PC-3 (cell line): ENCODE results near the gene DEK. TPM values are rescaled to one million over a fixed set of nuclear protein-coding genes. Genes with fewer than 3 reads are reported as not detected.
A peak's percentile ranks its signal among the peaks of the same experiment; 100 is the strongest.

ENCODE experiments used
- ATAC-seq: fragments of 200-7000 bp; cut with Tn5 transposase; 2 replicates; pipeline ENCODE4 v1.9.1; 2020; ENCODE audit warnings: mild to moderate bottlenecking, moderate library complexity
- BruUV-seq: library from RNA; stranded (reverse); fragments of 400-500 nt; replicated peaks from 2 replicates; lab custom pipeline; 2021; lab: Mats Ljungman, UMichigan
- CTCF ChIA-PET: fragments of 300-600 bp; sonication (Branson Sonifier 250); formaldehyde crosslinking; loops from one replicate; lab custom pipeline; 2022; ENCODE audit warnings: antibody characterized with exemption; lab: Charles Lee
- POLR2A ChIA-PET: fragments of 300-600 bp; sonication (Branson Sonifier 250); formaldehyde crosslinking; loops from one replicate; lab custom pipeline; 2022; ENCODE audit warnings: antibody characterized with exemption; ENCODE audit not compliant: unreplicated experiment; lab: Charles Lee
- DNase-seq: peaks from one replicate; pipeline ENCODE4 v3.0.0-alpha.2; 2015
- H2AFZ ChIP-seq: fragments of 300-600 bp; sonication (generic); 2 replicates; pipeline ENCODE4 v1.6.0; 2016; ENCODE audit warnings: antibody characterized with exemption, low read length
- H3F3A ChIP-seq: fragments of 300-600 bp; sonication (generic); one replicate; pipeline ENCODE4 v1.6.0; 2017; ENCODE audit warnings: antibody characterized with exemption, low read length, control low read depth, mild to moderate bottlenecking; ENCODE audit not compliant: unreplicated experiment
- H3K27ac ChIP-seq: fragments of 300-600 bp; sonication (generic); 2 replicates; pipeline ENCODE4 v1.5.1; 2016; ENCODE audit warnings: mild to moderate bottlenecking, low read length
- H3K27me3 ChIP-seq: fragments of 300-600 bp; sonication (generic); 2 replicates; pipeline ENCODE4 v1.6.1; 2016; ENCODE audit warnings: low read length, mixed read lengths
- H3K36me3 ChIP-seq: fragments of 300-600 bp; sonication (generic); 2 replicates; pipeline ENCODE4 v1.6.1; 2016; ENCODE audit warnings: low read depth, mixed run types, low read length, mixed read lengths
- H3K4me1 ChIP-seq: fragments of 300-600 bp; sonication (generic); 2 replicates; pipeline ENCODE4 v1.5.1; 2016; ENCODE audit warnings: low read length; ENCODE audit not compliant: insufficient read depth
- H3K4me2 ChIP-seq: fragments of 300-600 bp; sonication (generic); 2 replicates; pipeline ENCODE4 v1.6.0; 2016; ENCODE audit warnings: low read length
- H3K4me3 ChIP-seq: fragments of 300-600 bp; sonication (generic); 2 replicates; pipeline ENCODE4 v1.5.1; 2016; ENCODE audit warnings: mild to moderate bottlenecking, low read length, mixed read lengths
- H3K79me2 ChIP-seq: fragments of 300-600 bp; sonication (generic); 2 replicates; pipeline ENCODE4 v1.6.1; 2017; ENCODE audit warnings: low read length, mixed read lengths
- H3K9ac ChIP-seq: fragments of 300-600 bp; sonication (generic); 2 replicates; pipeline ENCODE4 v1.6.0; 2016; ENCODE audit warnings: mild to moderate bottlenecking, low read length
- H3K9me2 ChIP-seq: fragments of 300-600 bp; sonication (generic); replicated peaks from 2 replicates; pipeline ENCODE4 v1.6.1; 2016; ENCODE audit warnings: mixed run types, low read length, mixed read lengths
- H3K9me3 ChIP-seq: fragments of 300-600 bp; sonication (generic); 2 replicates; pipeline ENCODE4 v1.6.1; 2016; ENCODE audit warnings: low read length, mixed read lengths
- H4K20me1 ChIP-seq: fragments of 300-600 bp; sonication (generic); 2 replicates; pipeline ENCODE4 v1.6.1; 2016; ENCODE audit warnings: low read length, mixed read lengths
- EZH2 ChIP-seq: fragments of 300-600 bp; sonication (generic); IDR thresholded peaks from one replicate; pipeline ENCODE4 v1.6.1; 2017; ENCODE audit warnings: antibody characterized with exemption, mild to moderate bottlenecking, low read length; ENCODE audit not compliant: unreplicated experiment
- EZH2phosphoT487 ChIP-seq: fragments of 300-600 bp; sonication (generic); IDR thresholded peaks from 2 replicates; pipeline ENCODE4 v1.6.1; 2018; ENCODE audit warnings: mild to moderate bottlenecking, antibody characterized with exemption, low read length, borderline replicate concordance
- intact Hi-C: fragments of 100-400 bp; cut with micrococcal nuclease; formaldehyde crosslinking; loops from 2 replicates; pipeline ENCODE4 v1.9.0; 2023
- total RNA-seq: library from RNA; depleted of rRNA; stranded (reverse); fragments of >200 nt; gene quantifications from 2 replicates; pipeline ENCODE4 v1.2.3, GENCODE V29; 2014
- TF ChIP-seq, protein P1 (sequence below): fragments of 300-600 bp; sonication (generic); conservative IDR thresholded peaks from 2 replicates; pipeline ENCODE4 v1.5.1; 2017; ENCODE audit warnings: antibody characterized with exemption, low read depth, mild to moderate bottlenecking, low read length

Gene DEK
- total RNA-seq, 1 experiment from 2014 or later: 155 TPM

DNA sequence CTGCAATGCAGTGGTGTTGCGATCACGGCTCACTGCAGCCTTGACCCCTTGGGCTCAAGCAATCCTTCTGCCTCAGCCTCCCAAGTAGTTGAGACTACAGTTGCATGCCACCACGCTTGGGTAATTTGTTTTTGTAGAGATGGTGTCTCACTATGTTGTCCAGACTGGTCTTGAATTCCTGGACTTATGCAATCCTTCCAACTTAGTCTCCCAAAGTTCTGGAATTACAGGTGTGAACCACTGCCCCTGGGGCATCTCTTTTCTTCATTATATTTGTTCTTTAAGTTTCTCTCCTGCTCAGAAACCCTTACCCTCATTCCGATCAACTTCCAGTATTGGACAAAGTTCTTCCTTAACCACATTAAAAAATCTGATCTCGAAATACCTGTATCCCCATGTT is 44.7 kb upstream of the DEK start:
- no peak overlapping the region for H2AFZ ChIP-seq
- no peaks in the 10 kb centered on the region for H4K20me1 ChIP-seq
- H3K9me3 ChIP-seq: no peaks in the 10 kb centered on the region
- H3F3A ChIP-seq: no peaks in the 10 kb centered on the region
- DNase-seq (no peak), ATAC-seq (no peak)
- no peak overlapping the region for H3K27ac ChIP-seq
- no TSS peak for BruUV-seq
- TF ChIP-seq EZH2: no peak
- TF ChIP-seq EZH2phosphoT487: no peak
- POLR2A ChIA-PET: no interaction called here
- H3K36me3 ChIP-seq: no peaks in the 10 kb centered on the region
- H3K9me2 ChIP-seq: no peaks in the 10 kb centered on the region
- no peak overlapping the region for H3K4me2 ChIP-seq
- CTCF ChIA-PET: no interaction called here
- no peaks in the 10 kb centered on the region for H3K79me2 ChIP-seq
- H3K9ac ChIP-seq: no peak overlapping the region
- no peak overlapping the region for H3K4me3 ChIP-seq
- no peaks in the 10 kb centered on the region for H3K27me3 ChIP-seq
- intact Hi-C loops: no loop called here
- no peaks in the 10 kb centered on the region for H3K4me1 ChIP-seq

DNA sequence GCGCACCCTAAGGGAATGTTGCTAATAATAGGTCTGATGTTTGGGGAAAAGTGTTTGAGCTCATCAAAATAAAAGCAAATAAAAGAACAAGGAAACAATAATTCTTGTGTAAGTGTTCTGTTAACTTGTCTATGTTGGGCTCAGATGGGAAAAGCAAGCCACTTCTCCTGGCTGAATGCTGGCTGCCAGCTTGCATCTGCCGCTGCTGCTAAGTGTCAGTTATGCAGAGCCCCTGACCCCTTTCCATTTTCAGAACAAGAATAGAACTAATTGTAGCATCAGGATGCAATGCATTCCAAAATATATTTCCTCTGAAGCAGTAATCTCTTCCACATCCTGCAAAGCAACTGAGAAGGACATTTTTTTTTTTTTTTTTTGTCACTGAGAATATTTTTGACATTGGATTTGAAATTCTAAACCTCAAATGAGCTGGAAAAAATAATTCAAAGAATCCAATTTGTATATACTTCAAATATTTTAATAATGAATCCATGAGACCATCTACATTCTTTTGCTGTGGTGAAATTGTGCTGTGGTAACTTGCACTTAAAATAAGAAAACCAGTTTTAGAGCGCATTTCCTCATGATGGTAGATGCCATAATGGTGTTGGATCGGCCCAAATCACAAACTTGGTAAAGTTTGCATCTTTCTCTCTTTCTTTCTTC is 43.9 kb upstream of the DEK start:
- H3K9me2 ChIP-seq: no peaks in the 10 kb centered on the region
- no peaks in the 10 kb centered on the region for H3K9me3 ChIP-seq
- DNase-seq (no peak), ATAC-seq (no peak)
- no peaks in the 10 kb centered on the region for H3K79me2 ChIP-seq
- H3K4me3 ChIP-seq: no peak overlapping the region
- H3K4me1 ChIP-seq: no peaks in the 10 kb centered on the region
- BruUV-seq: no TSS peak
- H3K9ac ChIP-seq: no peak overlapping the region
- H3F3A ChIP-seq: no peaks in the 10 kb centered on the region
- H3K27me3 ChIP-seq: no peaks in the 10 kb centered on the region
- no peak overlapping the region for H3K4me2 ChIP-seq
- intact Hi-C loops: no loop called here
- H4K20me1 ChIP-seq: no peaks in the 10 kb centered on the region
- H2AFZ ChIP-seq: no peak overlapping the region
- CTCF ChIA-PET: no interaction called here
- H3K36me3 ChIP-seq: no peaks in the 10 kb centered on the region
- POLR2A ChIA-PET: interaction anchor here (0.7 kb wide), 1 partner anchor 44 kb away, joined by 3 read pairs; no protein-coding TSS in a partner anchor
- no peak for TF ChIP-seq EZH2phosphoT487
- TF ChIP-seq, protein P1, sequence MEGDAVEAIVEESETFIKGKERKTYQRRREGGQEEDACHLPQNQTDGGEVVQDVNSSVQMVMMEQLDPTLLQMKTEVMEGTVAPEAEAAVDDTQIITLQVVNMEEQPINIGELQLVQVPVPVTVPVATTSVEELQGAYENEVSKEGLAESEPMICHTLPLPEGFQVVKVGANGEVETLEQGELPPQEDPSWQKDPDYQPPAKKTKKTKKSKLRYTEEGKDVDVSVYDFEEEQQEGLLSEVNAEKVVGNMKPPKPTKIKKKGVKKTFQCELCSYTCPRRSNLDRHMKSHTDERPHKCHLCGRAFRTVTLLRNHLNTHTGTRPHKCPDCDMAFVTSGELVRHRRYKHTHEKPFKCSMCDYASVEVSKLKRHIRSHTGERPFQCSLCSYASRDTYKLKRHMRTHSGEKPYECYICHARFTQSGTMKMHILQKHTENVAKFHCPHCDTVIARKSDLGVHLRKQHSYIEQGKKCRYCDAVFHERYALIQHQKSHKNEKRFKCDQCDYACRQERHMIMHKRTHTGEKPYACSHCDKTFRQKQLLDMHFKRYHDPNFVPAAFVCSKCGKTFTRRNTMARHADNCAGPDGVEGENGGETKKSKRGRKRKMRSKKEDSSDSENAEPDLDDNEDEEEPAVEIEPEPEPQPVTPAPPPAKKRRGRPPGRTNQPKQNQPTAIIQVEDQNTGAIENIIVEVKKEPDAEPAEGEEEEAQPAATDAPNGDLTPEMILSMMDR: no peak
- no peak for TF ChIP-seq EZH2
- H3K27ac ChIP-seq: no peak overlapping the region

DNA sequence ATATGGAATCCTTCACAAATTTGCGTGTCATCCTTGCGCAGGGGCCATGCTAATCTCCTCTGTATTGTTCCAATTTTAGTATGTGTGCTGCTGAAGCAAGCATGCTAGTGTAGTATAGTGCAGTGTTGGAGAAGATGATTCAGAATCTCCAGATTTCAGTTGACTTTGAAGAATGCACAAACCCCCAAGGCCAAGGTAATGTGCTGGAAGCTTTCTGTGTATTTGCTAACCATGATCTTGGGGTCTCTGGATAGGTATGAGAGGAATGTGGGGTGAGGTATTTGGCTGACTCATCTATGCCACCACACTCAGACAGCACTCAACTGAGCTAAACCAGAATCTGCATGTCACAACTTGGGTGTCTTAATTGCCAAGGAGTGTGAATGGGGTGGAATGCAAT is 42.6 kb upstream of the DEK start:
- CTCF ChIA-PET: no interaction called here
- Histone ChIP-seq H3K4me3 (no peak overlapping the region), H3K9ac (no peak overlapping the region), H2AFZ (no peak overlapping the region), H3K36me3 (no peaks in the 10 kb centered on the region), H3K27ac (no peak overlapping the region), H3K79me2 (no peaks in the 10 kb centered on the region), H3K9me3 (no peaks in the 10 kb centered on the region), H3K9me2 (no peaks in the 10 kb centered on the region), H3K4me2 (no peak overlapping the region), H3K27me3 (no peaks in the 10 kb centered on the region), H3K4me1 (no peaks in the 10 kb centered on the region), H3F3A (no peaks in the 10 kb centered on the region), H4K20me1 (no peaks in the 10 kb centered on the region)
- TF ChIP-seq EZH2phosphoT487 (no peak), EZH2 (no peak)
- TF ChIP-seq, protein P1: no peak
- no TSS peak for BruUV-seq
- intact Hi-C loops: no loop called here
- POLR2A ChIA-PET: no interaction called here
- peak; percentile 12; the same call in 1 of the 2 replicates for ATAC-seq
- no peak for DNase-seq
